Measurements from ENCODE around the gene PGM2L1.

GRCh38 chr11:74403607-74404321, 5.5 kb upstream of the PGM2L1 start:
- TF ChIP-seq CTCF (IDR thresholded peaks at IDR 0.05; ENCODE audit: low read depth, low read length) (no peak), EZH2phosphoT487 (IDR thresholded peaks at IDR 0.05; ENCODE audit: low read depth) (no peak)
